ENCODE data around the gene DMRTC2.

The DMRTC2 gene

GRCh38 chr19:41860419-41861115 lies 15.7 kb downstream of the DMRTC2 start:
- Histone ChIP-seq H3K27ac (peak overlapping the region; percentile 99), H3K9me3 (no peaks in the 10 kb centered on the region), H3K4me1 (ENCODE audit: control insufficient read depth in 1 of 2, insufficient read depth in 1 of 2, low read depth in 1 of 2, low read length in 1 of 2) (peaks cover 25 to 26% of the 10 kb centered on the region in 2 experiments), H3K36me3 (peaks cover 13% of the 10 kb centered on the region), H3K27me3 (no peaks in the 10 kb centered on the region), H3K4me3 (ENCODE audit: low read depth in 1 of 2, low read length in 1 of 2) (peak overlapping the region; percentile 94 to 96)
- TF ChIP-seq CTCF (IDR thresholded peaks at IDR 0.05) = no peak

GRCh38 chr19:41861116-41861768 lies 16.4 kb downstream of the DMRTC2 start:
- no peaks in the 10 kb centered on the region for H3K27me3 ChIP-seq
- peak overlapping the region; percentile 94 to 96 for H3K4me3 ChIP-seq (ENCODE audit: low read depth in 1 of 2, low read length in 1 of 2)
- peak overlapping the region; percentile 99 for H3K27ac ChIP-seq
- no peak for TF ChIP-seq CTCF (IDR thresholded peaks at IDR 0.05)
- H3K9me3 ChIP-seq = no peaks in the 10 kb centered on the region
- H3K4me1 ChIP-seq (ENCODE audit: control insufficient read depth in 1 of 2, insufficient read depth in 1 of 2, low read depth in 1 of 2, low read length in 1 of 2) = peaks cover 27% of the 10 kb centered on the region in 2 experiments
- H3K36me3 ChIP-seq = peaks cover 13% of the 10 kb centered on the region

GRCh38 chr19:41861846-41862245 lies 17.0 kb downstream of the DMRTC2 start:
- Histone ChIP-seq H3K27ac (no peak overlapping the region), H3K36me3 (peaks cover 13% of the 10 kb centered on the region), H3K4me3 (ENCODE audit: low read depth in 1 of 2, low read length in 1 of 2) (no peak overlapping the region)

GRCh38 chr19:41862445-41862986 lies 17.7 kb downstream of the DMRTC2 start:
- Histone ChIP-seq H3K4me1 (ENCODE audit: control insufficient read depth in 1 of 2, insufficient read depth in 1 of 2, low read depth in 1 of 2, low read length in 1 of 2) (peaks cover 35 to 37% of the 10 kb centered on the region in 2 experiments), H3K4me3 (ENCODE audit: low read depth in 1 of 2, low read length in 1 of 2) (no peak overlapping the region), H3K36me3 (peaks cover 13% of the 10 kb centered on the region), H3K9me3 (no peaks in the 10 kb centered on the region), H3K27ac (no peak overlapping the region), H3K27me3 (no peaks in the 10 kb centered on the region)
- no peak for TF ChIP-seq CTCF (IDR thresholded peaks at IDR 0.05)

More at GRCh38 chr19:41861846-41862245, 17.0 kb downstream of the DMRTC2 start:
- no peak for TF ChIP-seq CTCF (IDR thresholded peaks at IDR 0.05)
- Histone ChIP-seq H3K27me3 (no peaks in the 10 kb centered on the region), H3K9me3 (no peaks in the 10 kb centered on the region), H3K4me1 (ENCODE audit: control insufficient read depth in 1 of 2, insufficient read depth in 1 of 2, low read depth in 1 of 2, low read length in 1 of 2) (peaks cover 33% of the 10 kb centered on the region in 2 experiments)

- no peak for TF ChIP-seq CTCF (IDR thresholded peaks at IDR 0.05)
- Histone ChIP-seq H3K4me3 (ENCODE audit: low read depth in 1 of 2, low read length in 1 of 2) (no peak overlapping the region), H3K27ac (no peak overlapping the region), H3K27me3 (no peaks in the 10 kb centered on the region), H3K4me1 (ENCODE audit: control insufficient read depth in 1 of 2, insufficient read depth in 1 of 2, low read depth in 1 of 2, low read length in 1 of 2) (peaks cover 35 to 37% of the 10 kb centered on the region in 2 experiments), H3K9me3 (no peaks in the 10 kb centered on the region), H3K36me3 (peaks cover 13% of the 10 kb centered on the region)
Observed at GRCh38 chr19:41863209-41863931, 18.5 kb downstream of the DMRTC2 start.

Measured in neutrophil (primary cell).